Bronchial epithelial cell (primary cell): ENCODE results near the gene PPP1R3D. TPM values are rescaled to one million over a fixed set of nuclear protein-coding genes. Genes with fewer than 3 reads are reported as not detected.
"Not testable (repeated sequence)": the region's sequence is repeated elsewhere in the genome, so short reads cannot be mapped to it uniquely, and the experiment has no call there.

Source experiments
- DNase-seq: peaks from one replicate; pipeline ENCODE4 v3.0.0-alpha.2; 2010; ENCODE audit warnings: low read depth
- FAIRE-seq: peaks from 2 replicates; lab custom pipeline; 2011; peaks lifted over from hg19 to GRCh38; lab: Jason Lieb, UNC
- H3K27me3 ChIP-seq: 2 replicates; pipeline ENCODE4 v1.5.1; 2011; ENCODE audit warnings: low read length; ENCODE audit not compliant: control insufficient read depth, insufficient read depth
- H3K36me3 ChIP-seq: 2 replicates; pipeline ENCODE4 v1.5.1; 2011; ENCODE audit warnings: low read length; ENCODE audit not compliant: control insufficient read depth, insufficient read depth
- H3K4me3 ChIP-seq: 2 replicates; pipeline ENCODE4 v1.5.1; 2011; ENCODE audit warnings: mild to moderate bottlenecking, low read depth, low read length, control low read depth
- total RNA-seq: library from RNA; depleted of rRNA; stranded (reverse); fragments of >200 nt; gene quantifications from 2 replicates; pipeline ENCODE4 v1.2.1, GENCODE V29; 2014
- TF ChIP-seq, protein P1 (sequence below): IDR thresholded peaks from 2 replicates; pipeline ENCODE4 v1.5.1; 2011; ENCODE audit warnings: mild to moderate bottlenecking, moderate library complexity, low read length, control low read depth, inconsistent platforms; ENCODE audit not compliant: insufficient read depth, severe bottlenecking

The PPP1R3D gene
- total RNA-seq, 1 donor from 2014 or later, result 9.5 TPM

DNA sequence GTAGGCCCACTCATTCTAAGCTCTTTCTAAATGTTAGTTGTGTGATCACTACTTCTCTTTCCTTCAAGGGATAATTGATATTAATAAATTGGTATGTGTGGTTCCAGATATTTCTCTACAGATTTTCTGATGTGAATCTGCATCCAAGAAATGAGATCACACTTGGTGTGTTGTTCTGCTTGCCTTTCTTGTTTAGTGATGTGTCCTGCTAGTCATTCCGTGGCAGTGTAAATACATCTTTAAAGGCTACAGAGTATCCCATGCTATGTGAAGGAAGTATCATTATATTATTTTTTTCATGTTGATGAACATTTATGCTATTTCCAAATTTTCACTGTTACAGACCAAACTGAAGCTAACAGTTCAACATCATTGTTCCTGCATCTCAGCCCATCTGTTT is 31.3 kb upstream of the PPP1R3D start:
- no peaks in the 10 kb centered on the region for H3K27me3 ChIP-seq
- TF ChIP-seq, protein P1, sequence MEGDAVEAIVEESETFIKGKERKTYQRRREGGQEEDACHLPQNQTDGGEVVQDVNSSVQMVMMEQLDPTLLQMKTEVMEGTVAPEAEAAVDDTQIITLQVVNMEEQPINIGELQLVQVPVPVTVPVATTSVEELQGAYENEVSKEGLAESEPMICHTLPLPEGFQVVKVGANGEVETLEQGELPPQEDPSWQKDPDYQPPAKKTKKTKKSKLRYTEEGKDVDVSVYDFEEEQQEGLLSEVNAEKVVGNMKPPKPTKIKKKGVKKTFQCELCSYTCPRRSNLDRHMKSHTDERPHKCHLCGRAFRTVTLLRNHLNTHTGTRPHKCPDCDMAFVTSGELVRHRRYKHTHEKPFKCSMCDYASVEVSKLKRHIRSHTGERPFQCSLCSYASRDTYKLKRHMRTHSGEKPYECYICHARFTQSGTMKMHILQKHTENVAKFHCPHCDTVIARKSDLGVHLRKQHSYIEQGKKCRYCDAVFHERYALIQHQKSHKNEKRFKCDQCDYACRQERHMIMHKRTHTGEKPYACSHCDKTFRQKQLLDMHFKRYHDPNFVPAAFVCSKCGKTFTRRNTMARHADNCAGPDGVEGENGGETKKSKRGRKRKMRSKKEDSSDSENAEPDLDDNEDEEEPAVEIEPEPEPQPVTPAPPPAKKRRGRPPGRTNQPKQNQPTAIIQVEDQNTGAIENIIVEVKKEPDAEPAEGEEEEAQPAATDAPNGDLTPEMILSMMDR, result no peak
- peak; percentile 73 for DNase-seq
- H3K4me3 ChIP-seq, result no peak overlapping the region
- H3K36me3 ChIP-seq, result no peaks in the 10 kb centered on the region
- FAIRE-seq, result no peak

DNA sequence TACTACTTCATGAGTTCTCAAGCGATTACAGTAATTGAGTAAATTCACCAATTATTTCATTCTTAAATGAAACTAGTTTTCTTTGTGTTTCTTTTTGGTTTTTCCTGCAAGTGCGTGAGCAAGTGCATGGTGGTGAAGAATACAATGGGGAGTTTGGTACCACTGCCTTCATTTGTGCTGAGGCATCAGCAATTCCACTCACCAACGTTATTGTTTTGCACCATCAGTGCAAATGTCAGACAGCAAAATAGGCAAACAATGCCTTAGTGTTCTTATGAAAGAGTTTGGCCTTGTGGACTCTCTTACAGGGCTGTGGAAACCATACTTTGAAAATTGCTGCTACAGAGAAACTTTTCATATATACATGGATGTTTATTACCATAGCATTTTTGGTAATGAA is 26.3 kb upstream of the PPP1R3D start:
- FAIRE-seq (no peak), DNase-seq (no peak)
- H3K27me3 ChIP-seq, result no peaks in the 10 kb centered on the region
- no peak overlapping the region for H3K4me3 ChIP-seq
- no peaks in the 10 kb centered on the region for H3K36me3 ChIP-seq
- TF ChIP-seq, protein P1, result no peak

DNA sequence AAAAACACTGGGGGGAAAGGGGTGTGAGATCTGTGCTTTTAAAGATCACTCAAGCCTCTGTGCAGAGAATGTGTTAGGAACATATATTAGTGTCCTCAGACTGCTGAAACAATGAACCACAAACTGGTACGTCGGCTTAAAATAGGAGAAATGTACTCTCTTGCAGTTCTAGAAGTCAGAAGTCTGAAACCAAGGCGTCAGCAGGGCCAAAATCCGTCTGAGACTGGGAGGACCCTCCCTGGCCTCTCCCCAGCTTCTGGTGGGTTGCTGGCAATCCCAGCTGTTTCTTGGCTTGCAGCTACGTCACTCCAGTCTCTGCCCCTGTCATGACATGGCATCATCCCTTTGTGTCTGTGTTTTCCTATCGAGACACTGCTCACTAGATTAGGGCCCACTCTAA is 22.1 kb upstream of the PPP1R3D start:
- FAIRE-seq, result no peak
- TF ChIP-seq, protein P1, result no peak
- no peaks in the 10 kb centered on the region for H3K36me3 ChIP-seq
- no peak for DNase-seq
- H3K27me3 ChIP-seq, result no peaks in the 10 kb centered on the region
- H3K4me3 ChIP-seq, result no peak overlapping the region

DNA sequence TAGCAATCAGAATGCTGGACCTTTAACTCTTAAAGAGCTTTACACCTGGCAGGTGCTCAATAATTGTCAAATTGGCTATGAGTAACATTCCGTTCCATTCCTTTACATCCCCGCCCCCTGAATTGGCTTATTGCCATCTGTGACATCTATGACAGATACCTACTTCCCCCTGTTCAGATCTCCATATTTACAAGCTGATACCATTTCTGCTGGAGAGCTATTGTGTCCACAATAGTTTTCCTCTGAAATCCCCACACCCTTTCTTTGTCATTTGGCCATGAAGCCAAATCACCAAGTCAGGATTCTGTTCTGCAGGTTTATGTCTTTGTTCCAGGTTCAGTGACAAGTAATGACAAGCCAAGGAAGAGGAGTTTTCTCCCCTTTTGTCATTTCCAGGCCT is 21.3 kb upstream of the PPP1R3D start:
- FAIRE-seq, result peak; percentile 93
- peak; percentile 67 for DNase-seq
- Histone ChIP-seq H3K27me3 (no peaks in the 10 kb centered on the region), H3K4me3 (no peak overlapping the region), H3K36me3 (no peaks in the 10 kb centered on the region)
- TF ChIP-seq, protein P1, result no peak

DNA sequence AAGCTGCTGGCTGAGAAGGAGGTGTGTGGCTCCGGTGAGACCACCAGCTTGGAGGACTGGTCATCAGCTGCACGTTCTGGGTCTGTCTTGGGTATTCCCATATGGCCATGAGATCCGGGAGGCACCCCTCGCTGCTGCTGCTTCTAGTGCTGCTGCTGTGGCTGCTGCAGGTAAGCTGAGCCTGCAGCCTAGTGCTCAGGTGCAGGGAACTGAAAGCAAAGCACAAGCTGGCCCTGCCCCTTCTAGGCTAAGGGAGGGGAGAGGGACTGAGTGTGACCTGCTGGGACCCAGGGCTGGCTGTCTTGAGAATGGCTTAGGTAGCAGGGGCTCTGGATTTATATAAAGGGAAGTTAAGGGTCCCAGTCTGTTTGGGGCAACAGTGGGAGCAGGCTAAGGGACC is 18.5 kb upstream of the PPP1R3D start:
- no peaks in the 10 kb centered on the region for H3K27me3 ChIP-seq
- no peaks in the 10 kb centered on the region for H3K36me3 ChIP-seq
- no peak for FAIRE-seq
- no peak overlapping the region for H3K4me3 ChIP-seq
- no peak for DNase-seq
- TF ChIP-seq, protein P1, result no peak

DNA sequence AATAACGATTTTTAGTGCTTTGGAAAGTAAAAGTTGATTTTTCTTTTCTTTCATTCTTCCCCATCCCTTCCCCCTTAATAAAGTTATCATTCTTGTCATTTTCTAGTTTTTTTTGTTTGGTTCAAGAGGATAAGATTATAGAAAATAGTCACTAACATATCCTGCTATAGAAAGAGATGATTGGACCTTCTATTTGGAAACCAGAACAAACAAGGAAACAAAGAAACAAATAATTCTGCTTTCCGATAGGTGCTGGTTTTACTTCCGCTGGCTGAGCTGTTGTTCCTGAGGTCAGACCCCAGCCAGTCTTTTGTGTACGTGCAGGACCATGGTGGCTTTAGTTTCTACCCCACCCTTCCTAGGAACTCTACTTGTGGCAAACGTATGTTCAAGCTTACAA is 18.0 kb upstream of the PPP1R3D start, which contains the start of gene CDH26:
Gene CDH26, plus strand, starts transcription at position 301 of the 400 bp plus-strand sequence. CDS start 304 bp downstream, outside the sequence.
- no peak for FAIRE-seq
- TF ChIP-seq, protein P1, result no peak
- no peak for DNase-seq
- Histone ChIP-seq H3K27me3 (no peaks in the 10 kb centered on the region), H3K4me3 (no peak within 1 kb of the TSS), H3K36me3 (no peaks in the 10 kb centered on the region)

DNA sequence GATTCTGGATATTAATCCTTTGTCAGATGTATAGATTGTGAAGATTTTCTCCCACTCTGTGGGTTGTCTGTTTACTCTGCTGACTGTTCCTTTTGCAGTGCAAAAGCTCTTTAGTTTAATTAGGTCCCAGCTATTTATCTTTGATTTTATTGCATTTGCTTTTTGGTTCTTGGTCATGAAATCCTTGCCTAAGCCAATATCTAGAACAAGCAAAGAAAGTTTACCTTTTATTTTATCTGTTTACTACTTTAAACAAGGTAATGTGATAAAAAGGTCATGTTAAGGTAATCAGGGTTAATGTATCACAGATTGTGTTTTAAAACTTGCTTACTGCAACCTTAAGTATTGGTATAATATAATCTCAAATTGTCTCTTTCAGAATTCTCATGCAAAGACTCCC is 17.5 kb upstream of the PPP1R3D start:
- not testable (repeated sequence) for FAIRE-seq, H3K27me3 ChIP-seq

More for the DNA sequence above, 17.5 kb upstream of the PPP1R3D start:
- H3K4me3 ChIP-seq, H3K36me3 ChIP-seq, DNase-seq: not testable (repeated sequence)
